ENCODE results near the gene SYT9. TPM values are rescaled to one million over a fixed set of nuclear protein-coding genes. Genes with fewer than 3 reads are reported as not detected.
"Not testable (repeated sequence)": the region's sequence is repeated elsewhere in the genome, so short reads cannot be mapped to it uniquely, and the experiment has no call there.

Gene SYT9
- total RNA-seq, 1 donor = 0.09 TPM

- H3K4me3 ChIP-seq (ENCODE audit: low read depth, low read length) = no peak overlapping the region
- DNase-seq (ENCODE audit: low read depth) = no peak
- TF ChIP-seq CTCF (IDR thresholded peaks at IDR 0.05; ENCODE audit: insufficient read depth, low read length) = no peak
Measured at GRCh38 chr11:7321473-7322450, 70.1 kb downstream of the SYT9 start.

- TF ChIP-seq CTCF (IDR thresholded peaks at IDR 0.05; ENCODE audit: insufficient read depth, low read length) = no peak
- DNase-seq (ENCODE audit: low read depth) = no peak
- H3K4me3 ChIP-seq (ENCODE audit: low read depth, low read length) = no peak overlapping the region
Measured at GRCh38 chr11:7332451-7332850, 80.7 kb downstream of the SYT9 start.

- H3K4me3 ChIP-seq (ENCODE audit: low read depth, low read length) = no peak overlapping the region
- no peak for DNase-seq (ENCODE audit: low read depth)
- no peak for TF ChIP-seq CTCF (IDR thresholded peaks at IDR 0.05; ENCODE audit: insufficient read depth, low read length)
Measured at GRCh38 chr11:7332962-7333361, 81.3 kb downstream of the SYT9 start.

- H3K4me3 ChIP-seq (ENCODE audit: low read depth, low read length); DNase-seq (ENCODE audit: low read depth): not testable (repeated sequence)
Measured at GRCh38 chr11:7335442-7335841, 83.7 kb downstream of the SYT9 start.

- DNase-seq (ENCODE audit: low read depth) = no peak
- no peak overlapping the region for H3K4me3 ChIP-seq (ENCODE audit: low read depth, low read length)
- no peak for TF ChIP-seq CTCF (IDR thresholded peaks at IDR 0.05; ENCODE audit: insufficient read depth, low read length)
Measured at GRCh38 chr11:7341551-7341950, 89.8 kb downstream of the SYT9 start.

GRCh38 chr11:7347611-7348431 lies 96.1 kb downstream of the SYT9 start:
- TF ChIP-seq CTCF (IDR thresholded peaks at IDR 0.05; ENCODE audit: insufficient read depth, low read length) = no peak
- DNase-seq (ENCODE audit: low read depth) = no peak
- H3K4me3 ChIP-seq (ENCODE audit: low read depth, low read length) = no peak overlapping the region

All from fibroblast of the aortic adventitia (primary cell).